ENCODE results near the gene RAB31. TPM values are rescaled to one million over a fixed set of nuclear protein-coding genes. Genes with fewer than 3 reads are reported as not detected.

Gene RAB31
- total and polyA plus RNA-seq, 12 donors = 46.6 to 365 (median 136) TPM

GRCh38 chr18:9861933-9862332 lies 153.8 kb downstream of the RAB31 start:
- H3K9me3 ChIP-seq (replicated peaks in 1 of 3) = no peaks in the 10 kb centered on the region
- DNase-seq = peak in 1 of 7 donors; percentile 60
- intact Hi-C loops (cut with DNase I) = no loop called here
- H3K4me1 ChIP-seq (replicated peaks in 1 of 2) = peaks cover 0 to 17% of the 10 kb centered on the region in 2 donors
- WGBS, 4 donors = 39 to 46% (median 42%) methylated on average over 4 of the region's 4 CpGs
- TF ChIP-seq POLR2A (IDR thresholded peaks at IDR 0.05) (no peak), CTCF (IDR thresholded peaks at IDR 0.05) (no peak)
- no peaks in the 10 kb centered on the region for H3K27me3 ChIP-seq
- H3K4me3 ChIP-seq = no peak overlapping the region
- peak overlapping the region in 4 of 5 donors; percentile 18 to 74 (median 42) for H3K27ac ChIP-seq
- H3K36me3 ChIP-seq (replicated peaks in 1 of 2) = peaks cover 0 to 18% of the 10 kb centered on the region in 2 donors

- Histone ChIP-seq H3K27ac (peak overlapping the region in 1 of 5 donors; percentile 74), H3K9me3 (replicated peaks in 1 of 3) (no peaks in the 10 kb centered on the region), H3K36me3 (replicated peaks in 1 of 2) (peaks cover 0 to 18% of the 10 kb centered on the region in 2 donors), H3K27me3 (no peaks in the 10 kb centered on the region), H3K4me1 (replicated peaks in 1 of 2) (peaks cover 0 to 16% of the 10 kb centered on the region in 2 donors), H3K4me3 (no peak overlapping the region)
- TF ChIP-seq CTCF (IDR thresholded peaks at IDR 0.05) (no peak), POLR2A (IDR thresholded peaks at IDR 0.05) (no peak)
- intact Hi-C loops (cut with DNase I) = no loop called here
- no peak for DNase-seq
- 60 to 81% (median 66%) methylated on average over 3 of the region's 3 CpGs for WGBS, 4 donors
Measured at GRCh38 chr18:9862686-9863085, 154.6 kb downstream of the RAB31 start.

GRCh38 chr18:9863282-9863681 lies 155.2 kb downstream of the RAB31 start:
- intact Hi-C loops (cut with DNase I) = no loop called here
- DNase-seq = no peak
- no peak overlapping the region for H3K27ac ChIP-seq
- no peaks in the 10 kb centered on the region for H3K9me3 ChIP-seq (replicated peaks in 1 of 3)
- peaks cover 0 to 16% of the 10 kb centered on the region in 2 donors for H3K4me1 ChIP-seq (replicated peaks in 1 of 2)
- 38 to 94% (median 67%) methylated on average over 2 of the region's 2 CpGs for WGBS, 4 donors
- no peaks in the 10 kb centered on the region for H3K27me3 ChIP-seq
- H3K4me3 ChIP-seq = no peak overlapping the region
- H3K36me3 ChIP-seq (replicated peaks in 1 of 2) = peaks cover 0 to 18% of the 10 kb centered on the region in 2 donors
- TF ChIP-seq POLR2A (IDR thresholded peaks at IDR 0.05) (no peak), CTCF (IDR thresholded peaks at IDR 0.05) (no peak)

- no peak for DNase-seq
- intact Hi-C loops (cut with DNase I) = no loop called here
- no peaks in the 10 kb centered on the region for H3K27me3 ChIP-seq
- peaks cover 18 to 39% of the 10 kb centered on the region in 2 donors for H3K4me1 ChIP-seq (replicated peaks in 1 of 2)
- 90 to 98% (median 94%) methylated on average over 7 of the region's 7 CpGs for WGBS, 4 donors
- TF ChIP-seq CTCF (IDR thresholded peaks at IDR 0.05) = no peak
- TF ChIP-seq POLR2A (IDR thresholded peaks at IDR 0.05) = no peak
- peaks cover 0 to 4% of the 10 kb centered on the region in 2 donors for H3K36me3 ChIP-seq (replicated peaks in 1 of 2)
- H3K4me3 ChIP-seq = no peak overlapping the region
- H3K27ac ChIP-seq = no peak overlapping the region
- no peaks in the 10 kb centered on the region for H3K9me3 ChIP-seq (replicated peaks in 1 of 3)
Measured at GRCh38 chr18:9865764-9866490, 157.8 kb downstream of the RAB31 start.
